Memory B cell (primary cell): ENCODE results near the gene AGXT.

ENCODE experiments used
- ATAC-seq: fragments of 150-1000 bp; cut with Tn5 transposase; 2 replicates; pipeline ENCODE4 v1.10.0; 2021; ENCODE audit warnings: low read depth, mild to moderate bottlenecking, moderate library complexity
- DNase-seq, 2 donors: peaks; one replicate each; pipeline ENCODE4 v3.0.0; 2022; ENCODE audit warnings: low spot score in 2 of 2
- H3K27ac Mint-ChIP-seq: one replicate; pipeline ENCODE4 v1.8.0; 2022; ENCODE audit warnings: mild to moderate bottlenecking, moderate library complexity, mixed read lengths
- H3K27me3 Mint-ChIP-seq: one replicate; pipeline ENCODE4 v1.8.0; 2022; ENCODE audit warnings: mixed read lengths
- H3K36me3 Mint-ChIP-seq: one replicate; pipeline ENCODE4 v1.8.0; 2022; ENCODE audit warnings: mild to moderate bottlenecking, mixed read lengths
- H3K4me1 Mint-ChIP-seq: one replicate; pipeline ENCODE4 v1.8.0; 2022; ENCODE audit warnings: mixed read lengths
- H3K4me3 Mint-ChIP-seq: one replicate; pipeline ENCODE4 v1.8.0; 2022; ENCODE audit warnings: mild to moderate bottlenecking, moderate library complexity, mixed read lengths
- H3K9me3 Mint-ChIP-seq: one replicate; pipeline ENCODE4 v1.8.0; 2022; ENCODE audit warnings: mixed read lengths

The AGXT gene

DNA sequence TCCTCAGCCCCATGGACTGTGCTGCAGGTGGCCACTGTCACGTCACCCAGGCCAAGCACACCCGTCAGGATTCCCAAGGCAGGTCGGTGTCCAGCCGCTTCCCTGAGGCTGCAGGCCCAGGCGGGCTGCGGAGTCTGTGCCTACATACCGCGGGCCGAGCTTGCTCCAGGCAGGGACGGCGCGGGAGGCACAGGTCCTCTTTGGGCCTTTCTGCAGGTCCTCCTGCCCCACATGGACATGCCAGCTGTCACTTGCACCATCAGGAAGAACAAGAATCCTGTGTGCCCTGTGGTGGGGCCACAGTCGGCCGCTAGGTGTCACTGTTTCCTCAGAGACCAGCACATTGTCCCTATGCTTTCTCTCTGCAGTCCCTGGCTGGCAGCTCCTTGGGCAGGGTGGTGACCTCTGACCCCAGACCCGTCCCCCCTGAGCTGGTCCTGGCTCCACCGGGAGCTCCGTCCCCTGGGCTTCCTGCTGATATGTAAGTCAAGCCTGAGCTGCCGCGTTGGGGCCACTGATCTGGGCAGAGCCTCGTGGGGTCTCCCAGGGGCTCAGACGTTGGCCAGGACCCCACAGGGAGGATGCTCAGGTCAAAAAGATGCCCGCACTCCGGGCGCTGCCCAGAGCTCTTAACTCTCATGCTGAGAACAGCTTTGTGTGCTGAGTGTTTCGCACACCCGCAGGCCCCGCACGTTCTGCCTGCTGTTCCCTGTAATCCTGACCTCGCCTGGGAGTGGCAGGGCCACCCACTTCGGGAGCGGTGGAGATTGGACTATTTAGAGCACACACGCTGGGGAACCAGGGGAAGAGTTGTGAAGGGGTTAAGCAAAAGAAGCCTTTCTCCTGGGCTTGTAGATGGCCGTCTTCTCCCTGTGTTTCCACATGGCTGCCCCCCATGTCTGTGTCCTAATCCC, 17.3 kb upstream of the AGXT start:
- H3K4me1 Mint-ChIP-seq = no peaks in the 10 kb centered on the region
- H3K4me3 Mint-ChIP-seq = no peak overlapping the region
- H3K27ac Mint-ChIP-seq = no peak overlapping the region
- H3K36me3 Mint-ChIP-seq = peaks cover 3% of the 10 kb centered on the region
- H3K9me3 Mint-ChIP-seq = peaks cover 7% of the 10 kb centered on the region
- peaks cover 6% of the 10 kb centered on the region for H3K27me3 Mint-ChIP-seq
- peak; percentile 82 to 88 for DNase-seq
- peak; percentile 95 for ATAC-seq

DNA sequence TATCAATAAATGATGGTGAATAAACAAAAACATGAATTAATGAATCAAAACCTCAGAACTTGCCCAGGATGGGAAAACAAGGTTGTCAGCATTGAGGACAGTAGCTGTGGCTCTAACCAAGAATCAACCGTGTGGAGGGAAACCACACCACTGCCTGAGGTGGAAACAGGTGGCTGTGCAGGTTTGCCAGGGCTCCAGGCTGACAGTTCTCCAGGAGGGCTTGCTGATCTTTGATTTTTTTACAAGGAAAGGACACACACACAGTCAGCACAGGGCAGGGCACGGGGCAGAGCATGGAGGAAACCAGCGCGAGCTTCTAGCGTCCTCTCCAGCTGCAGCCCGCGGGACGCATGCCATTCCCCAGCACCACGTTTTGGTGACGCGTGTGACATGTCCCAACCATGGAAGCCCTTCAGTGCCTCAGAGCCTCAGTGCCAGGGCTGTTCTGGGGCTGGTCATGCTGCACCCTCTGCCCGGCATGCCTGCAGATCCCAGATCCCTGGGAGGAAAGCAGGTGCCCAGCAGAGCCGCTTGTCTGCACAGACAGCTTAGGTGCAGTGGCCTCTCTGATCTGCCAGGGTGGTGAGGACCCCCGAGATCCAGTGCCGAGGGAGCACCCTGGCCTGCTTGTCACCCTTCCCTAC, 15.8 kb upstream of the AGXT start:
- Mint-ChIP-seq H3K27me3 (peaks cover 7% of the 10 kb centered on the region), H3K27ac (no peak overlapping the region), H3K36me3 (peaks cover 3% of the 10 kb centered on the region), H3K4me1 (no peaks in the 10 kb centered on the region), H3K9me3 (peaks cover 5% of the 10 kb centered on the region), H3K4me3 (no peak overlapping the region)
- DNase-seq (no peak), ATAC-seq (no peak)

DNA sequence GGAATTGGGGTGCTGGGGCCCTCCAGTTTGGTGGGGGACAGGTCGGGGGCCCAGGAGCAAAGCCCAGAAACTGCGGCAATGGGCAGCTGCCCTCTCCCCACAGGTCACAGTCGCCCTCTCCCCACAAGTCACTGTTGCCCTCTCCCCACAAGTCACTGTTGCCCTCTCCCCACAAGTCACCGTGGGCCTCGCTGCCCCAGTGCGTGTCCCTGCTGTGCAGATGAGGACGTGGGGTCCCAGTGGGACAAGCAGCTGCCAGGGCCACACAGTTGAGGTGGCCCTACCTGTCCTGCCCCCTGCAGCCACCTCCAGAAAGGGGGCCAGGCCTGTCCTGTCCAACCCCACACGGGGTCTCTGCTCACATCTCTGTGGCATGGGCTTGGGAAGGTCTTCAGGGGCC, 13.0 kb upstream of the AGXT start:
- DNase-seq (no peak), ATAC-seq (no peak)
- Mint-ChIP-seq H3K36me3 (peaks cover 3% of the 10 kb centered on the region), H3K4me3 (no peak overlapping the region), H3K27ac (no peak overlapping the region), H3K9me3 (peaks cover 3% of the 10 kb centered on the region), H3K27me3 (peaks cover 8% of the 10 kb centered on the region), H3K4me1 (no peaks in the 10 kb centered on the region)

DNA sequence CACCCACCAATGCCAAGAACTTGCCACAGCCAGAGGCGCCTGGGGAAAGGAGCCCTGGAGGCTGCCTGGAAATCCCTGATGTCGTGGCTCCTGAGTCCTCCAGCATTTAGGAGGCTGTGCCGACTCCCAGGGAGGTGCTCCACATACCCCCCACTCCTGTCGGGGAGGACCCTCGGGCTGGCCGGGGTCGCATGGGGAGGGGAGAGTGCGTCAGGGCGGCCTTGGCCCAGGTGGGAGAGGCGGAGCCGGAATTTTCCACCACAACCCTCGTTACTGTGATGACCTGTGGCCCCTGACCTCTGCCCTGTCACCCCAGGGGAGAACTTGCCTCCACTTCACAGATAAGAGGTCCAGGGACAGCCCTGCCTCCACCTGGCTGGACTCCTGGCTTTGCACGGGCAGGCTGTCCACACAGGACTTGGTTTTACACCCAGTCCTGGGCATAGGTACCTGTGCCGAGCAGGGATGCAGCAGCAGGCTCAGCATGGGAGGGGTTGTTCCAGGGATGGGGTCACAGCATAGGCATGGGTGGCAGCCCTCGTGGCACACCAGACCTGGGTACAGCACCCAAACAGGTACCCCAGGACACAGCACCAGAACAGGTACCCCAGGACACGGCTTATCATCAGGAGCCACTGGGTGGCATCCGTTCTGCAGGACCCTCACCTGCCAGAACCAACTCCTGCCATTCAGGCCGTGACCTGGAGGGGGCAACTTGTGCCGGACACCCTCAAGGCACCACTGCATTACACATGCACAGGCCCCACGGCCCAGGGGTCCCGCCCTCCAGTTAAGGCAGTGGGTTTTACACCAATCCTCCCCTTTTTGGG, 12.3 kb upstream of the AGXT start:
- no peak for DNase-seq
- no peak for ATAC-seq
- Mint-ChIP-seq H3K9me3 (peaks cover 3% of the 10 kb centered on the region), H3K27me3 (peaks cover 8% of the 10 kb centered on the region), H3K4me1 (no peaks in the 10 kb centered on the region), H3K36me3 (peaks cover 3% of the 10 kb centered on the region), H3K4me3 (no peak overlapping the region), H3K27ac (no peak overlapping the region)

DNA sequence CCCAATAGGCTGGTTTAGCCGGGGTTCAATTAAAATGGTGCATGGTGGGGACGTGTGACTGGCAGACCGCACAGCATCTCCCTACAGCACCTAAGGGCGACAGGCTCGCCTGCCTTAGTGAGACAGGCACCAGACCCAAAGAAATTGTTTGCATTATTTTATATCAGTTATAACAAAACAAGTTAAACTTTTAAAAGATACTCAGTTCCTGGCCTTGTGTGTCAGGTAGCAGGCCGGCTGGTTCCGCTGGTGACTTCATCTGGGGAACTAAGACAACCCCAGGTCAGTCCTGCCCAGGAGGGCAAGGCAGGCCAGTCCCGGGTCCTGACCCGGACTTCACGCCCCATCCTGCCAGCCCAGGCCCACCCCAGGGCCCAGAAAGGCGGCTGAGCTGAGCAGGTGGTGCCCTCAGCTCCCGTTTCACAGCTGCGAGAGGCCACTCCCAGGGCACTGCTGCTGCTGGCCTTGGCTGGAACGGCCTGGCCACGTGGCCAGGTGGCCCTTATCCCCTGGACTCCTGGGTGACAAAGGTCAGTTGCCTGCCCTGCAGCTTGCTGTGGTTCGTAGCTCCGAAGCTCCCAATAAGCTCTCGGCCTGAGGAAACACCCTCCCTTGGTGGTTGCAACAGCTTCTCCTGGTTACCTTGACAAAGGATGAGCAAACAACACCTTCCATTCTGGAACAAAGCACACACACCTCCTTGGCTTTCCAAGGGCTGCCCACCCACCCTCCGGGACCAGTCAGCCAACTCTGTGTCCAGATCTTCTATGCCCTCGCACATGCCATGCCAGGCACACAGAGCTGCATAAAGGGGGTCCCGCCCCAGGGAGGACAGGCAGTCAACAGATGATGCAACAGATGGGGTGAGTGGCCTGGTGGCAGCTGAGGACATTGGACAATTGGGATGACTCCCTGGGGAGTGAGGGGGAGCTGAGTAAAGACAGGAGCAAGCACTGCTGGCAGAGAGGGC, 11.3 kb upstream of the AGXT start:
- Mint-ChIP-seq H3K4me1 (no peaks in the 10 kb centered on the region), H3K27ac (no peak overlapping the region), H3K27me3 (peaks cover 8% of the 10 kb centered on the region), H3K4me3 (no peak overlapping the region), H3K9me3 (peaks cover 3% of the 10 kb centered on the region), H3K36me3 (peaks cover 3% of the 10 kb centered on the region)
- no peak for DNase-seq
- ATAC-seq = no peak

DNA sequence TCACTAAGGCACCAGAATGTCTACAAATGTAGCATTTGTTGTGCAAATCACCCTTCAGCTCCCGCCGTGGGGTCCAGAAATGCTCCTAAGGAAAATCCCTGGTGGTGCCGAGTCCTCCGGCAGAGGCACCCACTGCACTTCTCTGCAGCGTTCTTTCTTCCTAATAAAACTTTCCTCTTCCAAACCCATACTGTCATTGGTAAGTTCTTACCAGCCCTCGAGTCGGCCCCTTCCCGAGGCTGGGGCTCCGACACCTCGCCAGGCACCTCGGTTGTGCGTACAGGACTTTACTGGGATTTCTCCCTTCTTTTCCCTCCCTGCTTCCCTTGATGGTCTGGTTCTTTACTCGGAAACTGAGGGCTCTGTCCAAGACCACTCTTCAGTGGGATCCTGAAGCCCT, 10.3 kb upstream of the AGXT start:
- DNase-seq (no peak), ATAC-seq (no peak)
- Mint-ChIP-seq H3K36me3 (peaks cover 3% of the 10 kb centered on the region), H3K4me3 (no peak overlapping the region), H3K27me3 (peaks cover 8% of the 10 kb centered on the region), H3K9me3 (peaks cover 3% of the 10 kb centered on the region), H3K27ac (no peak overlapping the region), H3K4me1 (no peaks in the 10 kb centered on the region)

DNA sequence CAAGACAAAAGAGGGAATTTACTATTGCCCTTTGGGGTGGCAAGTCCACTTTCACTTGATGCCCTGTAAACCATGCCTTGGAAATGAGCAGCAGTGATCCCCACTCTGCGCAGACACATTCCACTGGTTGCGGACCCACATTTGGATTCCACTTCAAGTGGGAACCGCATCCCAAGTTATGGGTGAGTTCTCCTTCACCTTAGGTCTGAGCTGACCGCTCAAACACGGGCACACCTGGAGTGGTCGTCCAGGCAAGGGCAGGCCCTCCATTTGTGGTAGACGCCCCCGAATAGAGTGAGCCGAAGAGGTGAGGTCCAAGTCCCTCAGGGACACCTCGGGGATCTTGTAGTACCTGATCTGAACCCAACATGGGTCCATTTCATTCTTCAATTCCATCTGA, 9.8 kb upstream of the AGXT start:
- peaks cover 3% of the 10 kb centered on the region for H3K9me3 Mint-ChIP-seq
- no peak overlapping the region for H3K27ac Mint-ChIP-seq
- DNase-seq (no peak), ATAC-seq (no peak)
- H3K27me3 Mint-ChIP-seq = peaks cover 8% of the 10 kb centered on the region
- H3K4me3 Mint-ChIP-seq = no peak overlapping the region
- no peaks in the 10 kb centered on the region for H3K4me1 Mint-ChIP-seq
- peaks cover 3% of the 10 kb centered on the region for H3K36me3 Mint-ChIP-seq

DNA sequence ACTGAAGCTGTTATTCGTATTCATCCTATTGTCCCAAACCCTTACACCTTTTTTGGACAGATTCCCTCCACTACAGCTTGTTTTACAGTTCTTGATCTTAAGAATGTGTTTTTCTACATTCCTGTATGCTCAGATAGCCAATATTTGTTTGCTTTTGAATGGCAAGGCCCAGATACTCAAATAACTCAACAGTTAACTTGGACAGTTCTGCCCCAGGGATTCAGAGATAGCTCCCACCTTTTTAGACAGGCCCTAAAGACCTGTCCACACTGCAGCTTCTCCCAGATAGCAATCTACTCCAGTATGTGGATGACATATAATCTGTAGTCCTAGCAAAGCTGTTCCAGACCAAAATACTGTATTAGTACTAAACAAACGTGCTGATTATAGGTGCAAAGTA, 7.1 kb upstream of the AGXT start:
- ATAC-seq = no peak
- DNase-seq = no peak
- H3K9me3 Mint-ChIP-seq = no peaks in the 10 kb centered on the region
- peaks cover 11% of the 10 kb centered on the region for H3K27me3 Mint-ChIP-seq
- no peaks in the 10 kb centered on the region for H3K36me3 Mint-ChIP-seq
- H3K4me3 Mint-ChIP-seq = no peak overlapping the region
- H3K27ac Mint-ChIP-seq = no peak overlapping the region
- H3K4me1 Mint-ChIP-seq = no peaks in the 10 kb centered on the region

DNA sequence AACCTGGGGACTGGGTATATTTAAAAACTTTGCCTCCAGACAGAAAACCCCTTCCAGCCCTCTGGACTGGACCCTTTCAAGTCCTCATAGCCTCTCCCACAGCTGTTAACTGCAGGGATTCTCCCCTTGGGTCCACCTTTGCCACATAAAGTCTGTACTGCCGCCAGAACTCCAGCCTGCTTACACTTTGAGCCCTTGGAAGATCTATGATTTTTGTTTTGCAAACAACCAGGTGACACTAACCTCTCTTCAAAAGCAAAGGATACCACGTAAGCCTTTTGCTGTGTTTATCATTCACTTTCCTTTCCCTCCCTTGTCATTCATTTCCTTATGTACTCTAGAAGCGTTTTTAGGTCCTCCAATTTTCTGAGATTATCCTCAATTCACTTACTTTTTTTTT, 4.1 kb upstream of the AGXT start:
- no peaks in the 10 kb centered on the region for H3K4me1 Mint-ChIP-seq
- no peak overlapping the region for H3K27ac Mint-ChIP-seq
- H3K4me3 Mint-ChIP-seq = no peak overlapping the region
- H3K36me3 Mint-ChIP-seq = no peaks in the 10 kb centered on the region
- H3K27me3 Mint-ChIP-seq = peaks cover 7% of the 10 kb centered on the region
- DNase-seq (no peak), ATAC-seq (no peak)
- no peaks in the 10 kb centered on the region for H3K9me3 Mint-ChIP-seq

DNA sequence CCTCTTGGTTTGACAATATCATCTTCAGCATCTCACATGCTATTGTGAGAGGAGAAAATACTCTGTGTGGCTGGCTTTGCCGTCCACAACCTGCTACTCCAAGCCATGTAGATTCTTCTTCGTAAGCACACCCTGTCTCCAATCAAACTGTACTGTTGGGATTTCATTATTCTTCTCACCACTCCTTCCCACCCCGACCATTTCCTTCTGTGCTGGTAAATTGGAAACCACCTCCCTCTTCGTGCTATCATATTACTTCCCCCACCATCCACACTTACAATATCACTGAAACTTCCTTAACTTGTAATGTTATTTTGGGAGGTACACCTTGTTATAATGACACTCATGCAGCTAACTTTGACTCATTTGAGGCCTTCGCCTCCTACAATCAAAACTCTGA, 3.2 kb upstream of the AGXT start:
- no peak overlapping the region for H3K4me3 Mint-ChIP-seq
- H3K9me3 Mint-ChIP-seq = no peaks in the 10 kb centered on the region
- ATAC-seq = no peak
- H3K36me3 Mint-ChIP-seq = no peaks in the 10 kb centered on the region
- H3K27ac Mint-ChIP-seq = no peak overlapping the region
- H3K27me3 Mint-ChIP-seq = peaks cover 5% of the 10 kb centered on the region
- no peak for DNase-seq
- no peaks in the 10 kb centered on the region for H3K4me1 Mint-ChIP-seq

DNA sequence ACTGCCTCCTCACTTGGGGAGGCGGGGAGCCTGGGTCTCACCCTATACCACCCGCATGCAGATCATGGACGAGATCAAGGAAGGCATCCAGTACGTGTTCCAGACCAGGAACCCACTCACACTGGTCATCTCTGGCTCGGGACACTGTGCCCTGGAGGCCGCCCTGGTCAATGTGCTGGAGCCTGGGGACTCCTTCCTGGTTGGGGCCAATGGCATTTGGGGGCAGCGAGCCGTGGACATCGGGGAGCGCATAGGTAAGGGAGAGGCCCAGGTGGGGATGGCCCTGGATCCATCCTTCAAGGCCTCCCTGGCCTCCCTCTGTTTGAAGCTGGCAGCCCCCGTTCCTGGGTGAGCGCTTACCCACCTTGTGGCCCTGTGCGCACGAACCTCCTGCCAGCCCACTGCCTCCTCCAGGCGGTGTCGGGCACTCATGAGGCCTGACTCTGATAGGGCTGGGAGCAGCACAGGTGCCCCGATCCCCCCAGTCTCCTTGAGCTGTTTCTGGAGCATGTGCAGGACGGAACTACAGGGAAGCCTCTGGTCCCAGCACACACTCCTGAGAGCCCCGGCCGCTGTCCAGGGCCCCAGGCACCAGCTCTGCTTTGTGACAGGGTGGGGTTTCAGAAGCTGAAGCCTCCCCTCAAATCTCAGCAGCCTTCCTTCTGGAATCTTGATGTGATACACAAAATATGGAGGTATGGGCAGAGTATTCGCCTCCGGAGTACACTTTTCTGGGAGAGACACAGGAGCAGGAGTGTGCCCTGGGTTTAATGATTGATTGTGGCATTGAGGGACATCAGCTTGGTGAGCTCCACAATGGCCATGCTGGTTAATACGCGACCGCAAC, 708 bp downstream of the AGXT start:
- DNase-seq = no peak
- Mint-ChIP-seq H3K4me3 (no peak overlapping the region), H3K27ac (no peak overlapping the region), H3K9me3 (no peaks in the 10 kb centered on the region), H3K36me3 (no peaks in the 10 kb centered on the region), H3K4me1 (no peaks in the 10 kb centered on the region), H3K27me3 (peaks cover 6% of the 10 kb centered on the region)
- ATAC-seq = no peak

DNA sequence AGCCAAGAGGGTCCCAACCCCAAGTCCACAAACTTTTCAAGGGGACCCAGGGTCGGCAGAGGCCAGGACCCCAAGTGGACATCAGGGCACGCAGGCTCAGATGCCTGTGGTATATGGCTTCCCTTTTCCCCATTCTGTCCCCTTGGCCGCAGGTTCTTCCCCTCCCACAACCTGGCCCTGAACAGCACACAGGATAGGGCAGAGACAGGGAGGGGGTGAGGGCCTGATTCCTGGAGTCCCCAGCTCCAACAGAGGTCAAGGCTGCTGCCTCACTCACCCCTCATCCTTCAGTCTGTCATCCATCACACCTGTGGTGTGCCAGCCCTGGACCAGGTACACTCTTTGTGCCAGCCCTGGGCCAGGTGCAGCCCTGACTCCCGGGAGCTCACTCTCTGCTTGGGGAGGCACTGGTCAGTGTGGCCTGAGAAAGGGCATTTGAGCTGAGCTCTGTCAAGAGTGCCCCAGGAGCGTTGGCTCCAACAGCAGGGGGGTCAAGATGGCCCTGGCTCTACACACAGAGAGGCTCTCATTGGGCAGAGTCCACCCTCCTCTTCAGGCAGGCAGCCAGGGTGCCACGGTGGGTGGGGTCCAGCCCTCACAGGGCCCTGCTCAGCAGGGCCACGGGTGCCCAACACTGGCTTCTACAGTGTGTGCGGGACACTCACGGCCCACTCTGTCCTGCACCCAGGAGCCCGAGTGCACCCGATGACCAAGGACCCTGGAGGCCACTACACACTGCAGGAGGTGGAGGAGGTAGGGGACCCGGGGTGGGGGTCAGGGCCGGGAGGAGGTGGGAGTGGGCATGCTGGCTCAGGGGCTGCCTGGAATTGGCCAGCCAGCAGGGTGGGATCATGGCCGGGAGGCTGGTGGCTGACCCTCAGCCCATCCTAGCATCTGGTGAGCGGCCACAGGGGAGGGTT, 1.6 kb downstream of the AGXT start:
- ATAC-seq (no peak), DNase-seq (no peak)
- H3K9me3 Mint-ChIP-seq = no peaks in the 10 kb centered on the region
- H3K27me3 Mint-ChIP-seq = peaks cover 6% of the 10 kb centered on the region
- no peaks in the 10 kb centered on the region for H3K4me1 Mint-ChIP-seq
- no peak overlapping the region for H3K4me3 Mint-ChIP-seq
- H3K36me3 Mint-ChIP-seq = no peaks in the 10 kb centered on the region
- no peak overlapping the region for H3K27ac Mint-ChIP-seq
